BJ (cell line): ENCODE data around the gene PRRC2C. TPM values are rescaled to one million over a fixed set of nuclear protein-coding genes. Genes with fewer than 3 reads are reported as not detected.
"Not testable (repeated sequence)": the region's sequence is repeated elsewhere in the genome, so short reads cannot be mapped to it uniquely, and the experiment has no call there.

Experiments used
- CTCF ChIA-PET: fragments of 350-600 bp; formaldehyde crosslinking; extraction: SDS; loops from one replicate; lab custom pipeline; 2021; ENCODE audit warnings: antibody characterized with exemption, inconsistent platforms; lab: Yijun Ruan, JAX
- POLR2A ChIA-PET: fragments of 300-600 bp; sonication (Branson Sonifier 250); formaldehyde crosslinking; extraction: SDS; loops from one replicate; lab custom pipeline; 2021; ENCODE audit warnings: antibody characterized with exemption; lab: Charles Lee
- DNase-seq: peaks from one replicate; pipeline ENCODE4 v3.0.0-alpha.2; 2011; ENCODE audit warnings: low read depth
- H3K27me3 ChIP-seq: 2 replicates; pipeline ENCODE4 v1.6.0; 2011; ENCODE audit warnings: low read length; ENCODE audit not compliant: control insufficient read depth, insufficient read depth
- H3K36me3 ChIP-seq: 2 replicates; pipeline ENCODE4 v1.5.1; 2011; ENCODE audit warnings: low read length; ENCODE audit not compliant: control insufficient read depth, insufficient read depth
- H3K4me3 ChIP-seq: 2 replicates; pipeline ENCODE4 v1.5.1; 2011; ENCODE audit warnings: low read depth, mild to moderate bottlenecking, control low read depth, low read length
- polyA plus RNA-seq: library from polyadenylated mRNA; depleted of rRNA; stranded (reverse); fragments of >200 nt; gene quantifications from 2 replicates; pipeline ENCODE4 v1.2.3, GENCODE V29; 2011
- TF ChIP-seq, protein P1 (sequence below): IDR thresholded peaks from 2 replicates; pipeline ENCODE4 v1.5.1; 2011; ENCODE audit warnings: low read depth, mild to moderate bottlenecking, control low read depth, inconsistent platforms, low read length, moderate library complexity; ENCODE audit not compliant: insufficient read depth

PRRC2C gene
- polyA plus RNA-seq, 1 experiment = 27.2 TPM

DNA sequence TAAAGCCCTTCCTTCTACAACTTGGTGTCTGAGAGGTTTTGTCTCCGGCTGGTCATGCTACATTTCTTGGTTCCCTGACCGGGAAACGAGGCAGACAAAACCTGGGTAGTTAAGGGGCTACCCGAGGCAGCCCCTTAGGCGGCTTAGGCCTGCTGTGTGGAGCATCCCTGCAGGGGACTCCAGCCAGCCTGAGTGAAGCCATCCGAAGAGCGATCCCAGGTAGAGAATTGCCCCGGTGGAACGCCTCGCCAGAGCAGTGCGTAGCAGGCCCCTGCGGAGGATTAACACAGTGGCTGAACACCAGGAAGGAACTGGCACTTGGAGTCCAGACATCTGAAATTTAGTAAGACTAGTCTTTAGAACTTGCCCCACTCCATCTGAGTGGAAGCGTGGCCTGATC is 115.5 kb downstream of the PRRC2C start:
- TF ChIP-seq, protein P1, sequence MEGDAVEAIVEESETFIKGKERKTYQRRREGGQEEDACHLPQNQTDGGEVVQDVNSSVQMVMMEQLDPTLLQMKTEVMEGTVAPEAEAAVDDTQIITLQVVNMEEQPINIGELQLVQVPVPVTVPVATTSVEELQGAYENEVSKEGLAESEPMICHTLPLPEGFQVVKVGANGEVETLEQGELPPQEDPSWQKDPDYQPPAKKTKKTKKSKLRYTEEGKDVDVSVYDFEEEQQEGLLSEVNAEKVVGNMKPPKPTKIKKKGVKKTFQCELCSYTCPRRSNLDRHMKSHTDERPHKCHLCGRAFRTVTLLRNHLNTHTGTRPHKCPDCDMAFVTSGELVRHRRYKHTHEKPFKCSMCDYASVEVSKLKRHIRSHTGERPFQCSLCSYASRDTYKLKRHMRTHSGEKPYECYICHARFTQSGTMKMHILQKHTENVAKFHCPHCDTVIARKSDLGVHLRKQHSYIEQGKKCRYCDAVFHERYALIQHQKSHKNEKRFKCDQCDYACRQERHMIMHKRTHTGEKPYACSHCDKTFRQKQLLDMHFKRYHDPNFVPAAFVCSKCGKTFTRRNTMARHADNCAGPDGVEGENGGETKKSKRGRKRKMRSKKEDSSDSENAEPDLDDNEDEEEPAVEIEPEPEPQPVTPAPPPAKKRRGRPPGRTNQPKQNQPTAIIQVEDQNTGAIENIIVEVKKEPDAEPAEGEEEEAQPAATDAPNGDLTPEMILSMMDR = no peak
- CTCF ChIA-PET = no interaction called here
- H3K4me3 ChIP-seq = no peak overlapping the region
- no peaks in the 10 kb centered on the region for H3K36me3 ChIP-seq
- H3K27me3 ChIP-seq = no peaks in the 10 kb centered on the region
- POLR2A ChIA-PET = no interaction called here
- no peak for DNase-seq

DNA sequence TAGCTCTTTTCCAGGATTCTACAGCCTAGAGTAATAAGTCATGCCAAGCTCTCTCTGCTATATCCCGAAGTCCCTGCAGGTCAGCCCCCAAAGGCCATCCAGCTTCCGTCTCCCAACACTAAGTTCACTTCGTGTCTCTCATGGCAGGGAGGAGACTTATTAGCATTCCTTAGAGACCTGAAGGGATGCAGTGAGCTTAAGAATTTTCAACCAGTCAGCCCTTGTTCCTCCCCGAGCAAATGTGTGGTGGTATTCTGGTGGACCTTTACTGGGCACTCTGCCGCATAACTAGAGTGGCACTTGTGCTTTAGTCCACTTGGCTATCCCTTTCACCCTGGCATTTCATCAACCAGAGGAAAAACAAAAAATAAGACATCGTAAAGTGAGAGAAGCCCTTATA is 117.7 kb downstream of the PRRC2C start:
- H3K4me3 ChIP-seq, H3K36me3 ChIP-seq, DNase-seq, POLR2A ChIA-PET, H3K27me3 ChIP-seq: not testable (repeated sequence)
- CTCF ChIA-PET = interaction anchor here (0.6 to 1.9 kb wide), 2 partner anchors 19 to 42 kb away, joined by 3 to 7 read pairs; no protein-coding TSS in a partner anchor

DNA sequence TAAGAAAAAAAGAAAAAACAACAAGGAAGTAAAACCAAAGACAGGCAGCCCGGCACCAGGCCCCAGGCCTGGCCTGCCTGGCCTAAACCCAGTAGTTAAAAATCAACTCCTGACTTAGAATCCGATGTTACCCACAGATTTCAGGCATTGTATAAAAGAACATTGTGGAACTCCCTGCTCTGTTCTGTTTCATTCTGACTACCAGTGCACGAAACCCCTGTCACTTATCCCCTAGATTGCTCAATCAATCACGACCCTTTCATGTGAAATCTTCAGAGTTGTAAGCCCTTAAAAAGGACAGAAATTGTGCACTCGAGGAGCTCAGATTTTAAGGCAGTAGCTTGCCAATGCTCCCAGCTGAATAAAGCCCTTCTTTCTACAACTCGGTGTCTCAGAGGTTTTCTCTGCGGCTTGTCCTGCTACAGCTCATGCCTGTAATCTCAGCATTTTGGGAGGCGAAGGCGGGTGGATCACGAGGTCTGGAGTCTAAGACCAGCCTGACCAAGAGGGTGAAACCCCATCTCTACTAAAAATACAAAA is 121.1 kb downstream of the PRRC2C start:
- ChIA-PET CTCF (interaction anchor here (1.3 kb wide), 1 partner anchor 11 kb away, joined by 4 read pairs; no protein-coding TSS in a partner anchor), POLR2A (no interaction called here)

DNA sequence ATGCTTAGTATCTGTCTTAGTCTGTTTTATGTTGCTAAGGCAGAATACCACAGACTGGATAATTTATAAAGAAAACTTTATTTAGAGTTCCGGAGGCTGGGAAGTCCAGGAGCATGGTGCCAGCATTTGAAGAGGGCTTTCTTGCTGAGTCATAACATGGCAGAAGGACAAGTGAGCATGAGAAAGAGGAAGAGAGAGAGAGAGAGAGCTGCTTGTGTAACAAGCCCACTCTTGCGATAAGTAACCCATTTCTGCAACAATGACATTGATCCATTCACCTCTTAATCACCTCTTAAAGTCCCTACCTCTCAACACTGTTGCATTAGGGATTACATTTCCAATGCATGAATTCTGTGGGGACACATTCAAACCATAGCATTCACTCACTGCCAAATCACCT is 125.1 kb downstream of the PRRC2C start:
- no peaks in the 10 kb centered on the region for H3K27me3 ChIP-seq
- no peaks in the 10 kb centered on the region for H3K36me3 ChIP-seq
- TF ChIP-seq, protein P1 = no peak
- no peak overlapping the region for H3K4me3 ChIP-seq
- no peak for DNase-seq
- CTCF ChIA-PET = no interaction called here
- POLR2A ChIA-PET = no interaction called here

More for the DNA sequence above, 121.1 kb downstream of the PRRC2C start:
- TF ChIP-seq, protein P1 = no peak
- DNase-seq = no peak
- H3K36me3 ChIP-seq = no peaks in the 10 kb centered on the region
- no peak overlapping the region for H3K4me3 ChIP-seq
- H3K27me3 ChIP-seq = no peaks in the 10 kb centered on the region

DNA sequence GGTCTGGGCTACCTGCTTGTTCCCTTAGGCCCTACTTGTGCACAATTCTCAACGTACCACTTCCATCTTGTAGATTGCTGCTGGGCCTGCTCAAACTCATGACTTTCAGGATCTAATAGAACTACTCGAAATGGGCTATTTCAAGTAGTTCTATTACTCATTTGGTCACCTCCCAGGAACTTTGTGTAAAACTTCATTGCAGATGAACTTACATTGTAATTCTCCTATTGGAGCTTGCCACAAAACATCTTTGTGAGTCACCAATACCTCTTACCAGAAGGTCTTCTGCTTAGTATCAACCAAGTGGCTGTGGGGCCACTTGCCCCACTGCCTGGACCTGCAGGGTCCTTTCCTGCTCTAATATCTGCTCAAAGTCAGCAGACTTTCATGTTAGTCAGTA is 126.0 kb downstream of the PRRC2C start:
- TF ChIP-seq, protein P1 = no peak
- no peaks in the 10 kb centered on the region for H3K36me3 ChIP-seq
- ChIA-PET POLR2A (no interaction called here), CTCF (no interaction called here)
- DNase-seq = no peak
- no peak overlapping the region for H3K4me3 ChIP-seq
- H3K27me3 ChIP-seq = no peaks in the 10 kb centered on the region

DNA sequence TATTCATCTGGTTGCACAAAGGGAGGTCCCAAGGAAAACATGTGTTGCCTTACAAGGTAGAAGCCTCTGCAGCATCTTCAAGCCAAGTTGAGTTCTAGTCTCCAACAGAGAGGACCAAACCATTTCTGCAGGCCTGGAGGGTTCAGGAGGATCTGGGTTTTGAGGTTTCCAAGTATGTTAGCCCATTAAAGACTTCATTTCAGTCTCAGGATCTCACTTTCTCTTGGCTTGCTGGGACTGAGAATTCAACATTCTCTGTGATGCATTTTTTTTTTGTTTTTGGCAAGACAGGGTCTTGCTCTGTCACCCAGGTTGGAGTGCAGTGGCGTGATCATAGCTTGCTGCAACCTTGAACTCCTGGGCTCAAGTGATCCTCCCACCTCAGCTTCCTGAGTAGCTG is 128.0 kb downstream of the PRRC2C start:
- TF ChIP-seq, protein P1 = no peak
- no peak overlapping the region for H3K4me3 ChIP-seq
- no peaks in the 10 kb centered on the region for H3K36me3 ChIP-seq
- no peaks in the 10 kb centered on the region for H3K27me3 ChIP-seq
- no peak for DNase-seq
- ChIA-PET CTCF (no interaction called here), POLR2A (no interaction called here)

DNA sequence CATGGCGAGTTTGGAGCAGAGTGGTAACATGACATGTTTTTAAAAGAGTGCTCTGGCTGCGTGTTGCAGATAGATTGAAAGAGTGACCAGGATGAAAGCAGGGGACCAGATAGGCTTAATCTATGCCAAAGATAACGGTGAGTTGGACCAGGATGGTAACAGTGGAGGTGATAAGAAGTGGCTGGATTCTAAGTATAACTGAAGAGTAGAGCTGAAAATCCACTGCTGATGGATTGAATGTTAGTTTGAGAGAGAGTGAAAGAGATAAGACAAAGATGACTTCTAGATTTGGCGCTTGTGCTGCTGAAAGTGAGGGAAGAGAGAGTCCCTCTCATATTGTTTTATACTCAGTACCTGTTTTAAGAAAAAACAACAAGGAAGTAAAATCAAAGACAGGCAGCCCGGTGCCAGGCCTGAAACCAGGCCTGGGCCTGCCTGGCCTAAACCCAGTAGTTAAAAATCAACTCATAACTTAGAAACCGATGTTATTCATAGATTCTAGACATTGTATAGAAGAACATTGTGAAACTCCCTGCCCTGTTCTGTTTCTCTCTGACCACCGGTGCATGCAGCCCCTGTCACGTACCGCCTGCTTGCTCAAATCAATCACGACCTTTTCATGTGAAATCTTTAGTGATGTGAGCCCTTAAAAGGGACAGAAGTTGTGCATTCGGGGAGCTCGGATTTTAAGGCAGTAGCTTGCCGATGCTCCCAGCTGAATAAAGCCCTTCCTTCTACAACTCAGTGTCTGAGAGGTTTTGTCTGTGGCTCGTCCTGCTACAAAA is 130.0 kb downstream of the PRRC2C start:
- DNase-seq, CTCF ChIA-PET, POLR2A ChIA-PET: not testable (repeated sequence)

More for the DNA sequence above, 130.0 kb downstream of the PRRC2C start:
- not testable (repeated sequence) for H3K27me3 ChIP-seq, H3K4me3 ChIP-seq, H3K36me3 ChIP-seq
